RWPE2 (cell line): ENCODE results near the gene MAP2K6.

Experiments used
- ATAC-seq: fragments of 200-7000 bp; cut with Tn5 transposase; 3 replicates; pipeline ENCODE4 v1.9.1; 2021; ENCODE audit warnings: low read depth
- DNase-seq: peaks from one replicate; pipeline ENCODE4 v3.0.0-alpha.2; 2020; ENCODE audit warnings: low spot score
- H3K27ac ChIP-seq: fragments of 450-650 bp; 2 replicates; pipeline ENCODE4 v1.5.1; 2017; ENCODE audit warnings: mild to moderate bottlenecking; ENCODE audit not compliant: poor library complexity, severe bottlenecking
- H3K27me3 ChIP-seq: fragments of 250-450 bp; sonication (Bioruptor Pico); 2 replicates; pipeline ENCODE4 v1.5.1; 2021; ENCODE audit warnings: mild to moderate bottlenecking, moderate library complexity; ENCODE audit not compliant: insufficient read depth, poor library complexity, severe bottlenecking
- H3K36me3 ChIP-seq: fragments of 250-450 bp; sonication (Bioruptor Pico); 2 replicates; pipeline ENCODE4 v1.5.1; 2020; ENCODE audit warnings: low read depth, mild to moderate bottlenecking, moderate library complexity
- H3K4me1 ChIP-seq: fragments of 250-450 bp; sonication (Bioruptor Pico); 2 replicates; pipeline ENCODE4 v1.5.1; 2021; ENCODE audit warnings: mild to moderate bottlenecking, moderate library complexity; ENCODE audit not compliant: insufficient read depth, poor library complexity, severe bottlenecking
- H3K4me3 ChIP-seq: fragments of 250-450 bp; sonication (Bioruptor Pico); 2 replicates; pipeline ENCODE4 v1.5.1; 2021; ENCODE audit warnings: mild to moderate bottlenecking, moderate library complexity; ENCODE audit not compliant: severe bottlenecking
- H3K9me3 ChIP-seq: fragments of 250-450 bp; sonication (Bioruptor Pico); 2 replicates; pipeline ENCODE4 v1.5.1; 2021; ENCODE audit warnings: mild to moderate bottlenecking, moderate library complexity; ENCODE audit not compliant: severe bottlenecking
- CTCF ChIP-seq: fragments of 450-650 bp; IDR thresholded peaks from one replicate; pipeline ENCODE4 v1.5.1; 2017; ENCODE audit warnings: mild to moderate bottlenecking, moderate library complexity; ENCODE audit not compliant: poor library complexity, severe bottlenecking

MAP2K6 gene

GRCh38 chr17:69455040-69455439 is 40.5 kb downstream of the MAP2K6 start:
- Histone ChIP-seq H3K27me3 (no peaks in the 10 kb centered on the region), H3K36me3 (no peaks in the 10 kb centered on the region), H3K4me1 (no peaks in the 10 kb centered on the region), H3K9me3 (no peaks in the 10 kb centered on the region), H3K4me3 (no peak overlapping the region), H3K27ac (no peak overlapping the region)
- DNase-seq (no peak), ATAC-seq (no peak)
- no peak for TF ChIP-seq CTCF

DNA sequence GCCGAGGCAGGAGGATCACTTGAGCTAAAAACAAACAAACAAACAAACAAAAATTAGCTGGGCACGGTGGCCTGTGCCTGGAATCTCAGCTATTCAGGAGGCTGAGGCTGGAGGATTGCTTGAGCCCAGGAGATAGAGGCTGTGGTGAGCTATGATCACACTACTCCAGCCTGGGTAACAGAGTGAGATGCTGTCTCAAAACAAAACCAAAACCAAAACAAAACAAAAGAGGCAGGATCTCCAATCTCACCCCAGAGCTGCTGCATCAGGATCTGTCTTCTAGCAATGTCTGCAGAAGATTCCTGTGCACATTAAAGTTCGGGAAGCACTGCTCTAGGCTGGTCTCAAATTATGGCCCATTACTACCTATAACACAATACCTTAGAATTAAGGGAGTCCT is 43.1 kb downstream of the MAP2K6 start:
- no peak overlapping the region for H3K4me3 ChIP-seq
- DNase-seq = no peak
- no peaks in the 10 kb centered on the region for H3K9me3 ChIP-seq
- no peak overlapping the region for H3K27ac ChIP-seq
- no peaks in the 10 kb centered on the region for H3K27me3 ChIP-seq
- H3K36me3 ChIP-seq = no peaks in the 10 kb centered on the region
- ATAC-seq = no peak
- TF ChIP-seq CTCF = no peak
- no peaks in the 10 kb centered on the region for H3K4me1 ChIP-seq

DNA sequence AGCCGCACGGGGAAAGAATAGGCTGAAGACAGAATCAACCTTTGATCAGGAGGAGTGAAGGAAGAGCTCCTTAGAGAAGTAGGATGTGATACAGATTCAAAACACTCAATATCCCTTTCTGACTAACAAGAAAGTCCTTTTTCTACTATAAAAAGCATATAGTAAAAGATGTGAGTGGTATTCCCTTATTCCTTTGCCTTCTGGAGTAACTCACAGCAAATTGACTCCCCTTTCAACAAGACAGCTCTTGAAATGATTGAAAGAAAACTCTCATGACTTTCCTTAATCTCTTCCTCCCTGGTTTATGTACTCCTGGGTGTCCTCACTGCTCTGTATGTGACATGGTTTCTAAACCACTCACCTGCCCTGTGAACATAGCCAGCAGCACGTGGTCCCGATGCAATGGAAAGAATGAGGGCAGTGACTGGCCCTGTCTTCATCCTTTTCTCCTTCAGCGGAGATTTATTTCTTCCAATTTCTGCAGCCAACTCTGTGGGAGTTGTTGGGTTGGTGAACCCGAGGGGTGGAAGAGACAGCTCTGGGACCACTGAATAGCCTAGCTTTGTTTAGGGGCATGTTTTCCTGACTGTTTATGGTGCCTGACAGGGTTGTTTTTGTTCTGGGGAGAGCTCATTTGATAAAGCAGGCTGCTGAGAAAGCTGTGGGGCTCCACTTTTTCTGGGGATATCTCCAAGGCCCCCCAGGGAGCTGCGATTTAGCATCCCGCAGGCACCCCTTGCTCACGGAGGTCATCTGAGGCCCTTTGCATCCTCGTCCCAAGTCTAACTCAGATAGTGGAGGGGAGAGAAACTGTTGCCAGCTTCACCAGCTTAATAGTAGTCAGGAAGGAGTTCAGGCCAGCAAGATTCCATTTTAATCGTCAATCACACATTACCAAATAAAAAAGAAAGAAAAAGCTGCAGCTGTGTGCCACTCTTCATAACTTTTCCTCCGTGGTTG is 46.7 kb downstream of the MAP2K6 start:
- Histone ChIP-seq H3K4me1 (no peaks in the 10 kb centered on the region), H3K36me3 (no peaks in the 10 kb centered on the region), H3K9me3 (no peaks in the 10 kb centered on the region), H3K4me3 (no peak overlapping the region), H3K27me3 (no peaks in the 10 kb centered on the region), H3K27ac (no peak overlapping the region)
- DNase-seq = no peak
- ATAC-seq = no peak
- TF ChIP-seq CTCF = no peak

DNA sequence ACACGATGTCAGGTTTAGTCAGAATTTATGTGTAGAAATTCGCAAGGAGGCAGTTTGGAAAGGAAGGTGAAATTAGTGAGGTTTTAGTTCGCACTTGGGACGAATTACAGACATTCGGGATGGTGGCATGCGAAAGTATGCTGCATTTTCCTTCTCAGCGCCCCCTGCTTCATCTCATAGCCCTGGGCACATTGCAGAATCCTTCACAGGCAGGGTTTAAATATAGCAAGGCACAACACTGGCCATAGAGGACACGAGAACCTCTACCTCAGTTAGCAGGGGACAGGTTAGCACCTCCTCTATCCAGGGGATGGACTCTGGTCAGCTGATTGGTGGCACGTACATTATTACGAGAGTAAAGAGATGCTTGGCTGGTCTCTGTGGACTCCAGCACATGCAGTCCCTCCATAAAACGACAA is 47.5 kb downstream of the MAP2K6 start:
- Histone ChIP-seq H3K27me3 (no peaks in the 10 kb centered on the region), H3K9me3 (no peaks in the 10 kb centered on the region), H3K27ac (no peak overlapping the region), H3K4me1 (peaks cover 7% of the 10 kb centered on the region), H3K36me3 (no peaks in the 10 kb centered on the region), H3K4me3 (no peak overlapping the region)
- no peak for TF ChIP-seq CTCF
- DNase-seq = no peak
- no peak for ATAC-seq

- no peak for TF ChIP-seq CTCF
- DNase-seq (no peak), ATAC-seq (no peak)
- no peak overlapping the region for H3K27ac ChIP-seq
- H3K9me3 ChIP-seq = no peaks in the 10 kb centered on the region
- H3K36me3 ChIP-seq = no peaks in the 10 kb centered on the region
- H3K27me3 ChIP-seq = no peaks in the 10 kb centered on the region
- H3K4me1 ChIP-seq = peaks cover 10% of the 10 kb centered on the region
- no peak overlapping the region for H3K4me3 ChIP-seq
These were observed 48.4 kb downstream of the MAP2K6 start for GRCh38 chr17:69462882-69463281.
